A549 (cell line): ENCODE measurements around the gene CASP10. TPM values are rescaled to one million over a fixed set of nuclear protein-coding genes. Genes with fewer than 3 reads are reported as not detected.

Experiments
- ATAC-seq, 2 experiments: fragments of 200-7000 bp in 1 of 2; fragments of >200 bp in 1 of 2; cut with Nextera tagmentation in 1 of 2; cut with Tn5 transposase in 1 of 2; 3 replicates each; pipeline versions ENCODE4 v1.8.0 to v1.9.1; 2018 to 2020; ENCODE audit warnings: mild to moderate bottlenecking in 1 of 2, moderate library complexity in 1 of 2
- CTCF ChIA-PET: fragments of 300-600 bp; sonication (Branson Sonifier 250); formaldehyde crosslinking; extraction: SDS; loops from one replicate; lab custom pipeline; 2021; ENCODE audit warnings: antibody characterized with exemption, inconsistent platforms; lab: Yijun Ruan, JAX
- POLR2A ChIA-PET: fragments of 350-600 bp; formaldehyde crosslinking; extraction: SDS; loops from one replicate; lab custom pipeline; 2021; ENCODE audit warnings: antibody characterized with exemption, inconsistent platforms; lab: Yijun Ruan, JAX
- DNase-seq, 2 experiments: peaks; one replicate each; pipeline versions ENCODE4 v3.0.0 to v3.0.0-alpha.2; 2011 to 2016; ENCODE audit warnings: low read depth in 1 of 2, low spot score in 1 of 2
- FAIRE-seq: peaks from 2 replicates; lab custom pipeline; 2011; peaks lifted over from hg19 to GRCh38; lab: Jason Lieb, UNC
- H3K27ac ChIP-seq, 2 experiments: fragments of >200 bp; sonication (Bioruptor Twin); formaldehyde crosslinking; 3 replicates each; pipeline ENCODE4 v1.5.1; 2016 to 2017
- H3K4me1 ChIP-seq: fragments of >200 bp; sonication (Bioruptor Twin); formaldehyde crosslinking; 3 replicates; pipeline ENCODE4 v1.6.1; 2016
- H3K4me2 ChIP-seq: fragments of >200 bp; sonication (Bioruptor Twin); formaldehyde crosslinking; 3 replicates; pipeline ENCODE4 v1.6.1; 2016
- H3K4me3 ChIP-seq: fragments of >200 bp; sonication (Bioruptor Twin); formaldehyde crosslinking; 3 replicates; pipeline ENCODE4 v1.5.1; 2016
- H3K9me3 ChIP-seq: fragments of >200 bp; sonication (Bioruptor Twin); formaldehyde crosslinking; 3 replicates; pipeline ENCODE4 v1.6.1; 2016
- CBX2 ChIP-seq: fragments of 200-600 bp; sonication (generic); IDR thresholded peaks from 2 replicates; pipeline ENCODE4 v1.6.1; 2016; ENCODE audit warnings: low read depth, mild to moderate bottlenecking, borderline replicate concordance
- CEBPB ChIP-seq, 2 experiments: fragments of >200 bp in 1 of 2; sonication (Bioruptor Twin) in 1 of 2; formaldehyde crosslinking in 1 of 2; IDR thresholded peaks; 2 replicates each; pipeline ENCODE4 v1.6.1; 2012 to 2016
- EHF ChIP-seq: fragments of 250-450 bp; sonication (Bioruptor Pico); IDR thresholded peaks from 2 replicates; pipeline ENCODE4 v1.5.0; 2020; ENCODE audit warnings: mild to moderate bottlenecking
- EHMT2 ChIP-seq: fragments of 200-600 bp; sonication (generic); IDR thresholded peaks from 2 replicates; pipeline ENCODE4 v1.6.1; 2016; ENCODE audit warnings: antibody characterized with exemption, low read depth, mild to moderate bottlenecking, moderate library complexity
- FOXS1 ChIP-seq: fragments of 250-450 bp; sonication (Bioruptor Pico); IDR thresholded peaks from 2 replicates; pipeline ENCODE4 v1.5.0; 2020; ENCODE audit warnings: mild to moderate bottlenecking, moderate library complexity
- GATA3 ChIP-seq: IDR thresholded peaks from 2 replicates; pipeline ENCODE4 v1.6.1; 2012; ENCODE audit warnings: borderline replicate concordance
- HOXB13 ChIP-seq: fragments of 250-450 bp; sonication (Bioruptor Pico); IDR thresholded peaks from 2 replicates; pipeline ENCODE4 v1.5.0; 2020; ENCODE audit warnings: low read depth, mild to moderate bottlenecking, moderate library complexity
- JUN ChIP-seq, 2 experiments: fragments of >200 bp; sonication (Bioruptor Twin); formaldehyde crosslinking; IDR thresholded peaks; 2 replicates in 1 of 2; 3 replicates in 1 of 2; pipeline ENCODE4 v1.6.1; 2016 to 2017
- MAZ ChIP-seq: fragments of 150-350 bp; IDR thresholded peaks from 2 replicates; pipeline ENCODE4 v1.6.1; 2014; ENCODE audit warnings: antibody characterized with exemption, low read depth, low read length, borderline replicate concordance
- NR3C1 ChIP-seq: fragments of >200 bp; sonication (Bioruptor Twin); formaldehyde crosslinking; IDR thresholded peaks from 3 replicates; pipeline ENCODE4 v1.6.1; 2017
- POLR2AphosphoS2 ChIP-seq: conservative IDR thresholded peaks from 2 replicates; pipeline ENCODE4 v1.6.1; 2012; ENCODE audit warnings: low read length, improper control_type of control experiment, inconsistent platforms
- RAD21 ChIP-seq, 2 experiments: fragments of >200 bp in 1 of 2; sonication (Bioruptor Twin) in 1 of 2; formaldehyde crosslinking in 1 of 2; IDR thresholded peaks in 1 of 2; conservative IDR thresholded peaks in 1 of 2; 2 replicates in 1 of 2; 3 replicates in 1 of 2; pipeline ENCODE4 v1.6.1; 2012 to 2018; ENCODE audit warnings: inconsistent platforms in 1 of 2
- RARB ChIP-seq: fragments of 250-450 bp; sonication (Bioruptor Pico); IDR thresholded peaks from 2 replicates; pipeline ENCODE4 v1.8.0; 2021; ENCODE audit warnings: mild to moderate bottlenecking, moderate library complexity
- RCOR1 ChIP-seq: fragments of 150-350 bp; IDR thresholded peaks from 2 replicates; pipeline ENCODE4 v1.6.1; 2014; ENCODE audit warnings: antibody characterized with exemption, low read length, low read depth
- RFX5 ChIP-seq: fragments of 450-650 bp; IDR thresholded peaks from 2 replicates; pipeline ENCODE4 v1.7.1; 2014; ENCODE audit warnings: antibody characterized with exemption, mild to moderate bottlenecking, moderate library complexity
- SMC3 ChIP-seq: fragments of >200 bp; sonication (Bioruptor Twin); formaldehyde crosslinking; IDR thresholded peaks from 3 replicates; pipeline ENCODE4 v1.6.1; 2018; ENCODE audit warnings: inconsistent platforms
- TP53 ChIP-seq: fragments of 250-450 bp; sonication (Bioruptor Pico); IDR thresholded peaks from 2 replicates; pipeline ENCODE4 v1.5.0; 2021; ENCODE audit warnings: mild to moderate bottlenecking, moderate library complexity
- USF2 ChIP-seq: fragments of 450-650 bp; IDR thresholded peaks from 2 replicates; pipeline ENCODE4 v1.6.1; 2014; ENCODE audit warnings: antibody characterized with exemption
- ZC3H11A ChIP-seq: fragments of 450-650 bp; IDR thresholded peaks from 2 replicates; pipeline ENCODE4 v1.6.1; 2014; ENCODE audit warnings: antibody characterized with exemption, mild to moderate bottlenecking
- ZNF302 ChIP-seq: fragments of 250-450 bp; sonication (Bioruptor Pico); IDR thresholded peaks from 2 replicates; pipeline ENCODE4 v1.9.0; 2021; ENCODE audit warnings: inconsistent platforms, mild to moderate bottlenecking, moderate library complexity
- ZSCAN20 ChIP-seq: fragments of 250-450 bp; sonication (Bioruptor Pico); IDR thresholded peaks from 2 replicates; pipeline ENCODE4 v1.8.0; 2022; ENCODE audit warnings: mild to moderate bottlenecking, moderate library complexity
- WGBS: methylation state at CpG from one replicate; pipeline ENCODE4 v1.1.6; 2017; ENCODE audit errors: missing lambda C conversion rate; 5-methylcytosine and 5-hydroxymethylcytosine counted together
- polyA plus RNA-seq, 4 experiments: library from polyadenylated mRNA; depleted of rRNA in 3 of 4; stranded (reverse); fragments of >200 nt; fragmentation: RNase III in 1 of 4; extraction: RNeasy Plus Mini Kit Qiagen cat#74134 plus additional on column Dnase treatment in 1 of 4; gene quantifications; 2 replicates in 3 of 4; 3 replicates in 1 of 4; pipeline ENCODE4 v1.2.3, GENCODE V29; 2011 to 2017
- TF ChIP-seq, protein P1 (sequence below): IDR thresholded peaks from 2 replicates; pipeline ENCODE4 v1.6.1; 2012
- TF ChIP-seq, protein P2 (sequence below): IDR thresholded peaks from 2 replicates; pipeline ENCODE4 v1.6.1; 2012; ENCODE audit warnings: low read depth, borderline replicate concordance
- TF ChIP-seq, protein P3 (sequence below): fragments of 150-350 bp; IDR thresholded peaks from 2 replicates; pipeline ENCODE4 v1.6.1; 2014; ENCODE audit warnings: low read depth, mild to moderate bottlenecking, low read length
- TF ChIP-seq, protein P4 (sequence below): fragments of 200-600 bp; sonication (generic); IDR thresholded peaks from 2 replicates; pipeline ENCODE4 v1.6.1; 2016; ENCODE audit warnings: antibody characterized with exemption, mild to moderate bottlenecking, moderate library complexity
- TF ChIP-seq, protein P5 (sequence below): fragments of 250-450 bp; sonication (Bioruptor Pico); IDR thresholded peaks from 2 replicates; pipeline ENCODE4 v1.5.0; 2020; ENCODE audit warnings: low read depth, mild to moderate bottlenecking, moderate library complexity

The CASP10 gene
- polyA plus RNA-seq, 2 of the 4 experiments (the other 2 are of a cell fraction) = 3.0 to 6.5 TPM

DNA sequence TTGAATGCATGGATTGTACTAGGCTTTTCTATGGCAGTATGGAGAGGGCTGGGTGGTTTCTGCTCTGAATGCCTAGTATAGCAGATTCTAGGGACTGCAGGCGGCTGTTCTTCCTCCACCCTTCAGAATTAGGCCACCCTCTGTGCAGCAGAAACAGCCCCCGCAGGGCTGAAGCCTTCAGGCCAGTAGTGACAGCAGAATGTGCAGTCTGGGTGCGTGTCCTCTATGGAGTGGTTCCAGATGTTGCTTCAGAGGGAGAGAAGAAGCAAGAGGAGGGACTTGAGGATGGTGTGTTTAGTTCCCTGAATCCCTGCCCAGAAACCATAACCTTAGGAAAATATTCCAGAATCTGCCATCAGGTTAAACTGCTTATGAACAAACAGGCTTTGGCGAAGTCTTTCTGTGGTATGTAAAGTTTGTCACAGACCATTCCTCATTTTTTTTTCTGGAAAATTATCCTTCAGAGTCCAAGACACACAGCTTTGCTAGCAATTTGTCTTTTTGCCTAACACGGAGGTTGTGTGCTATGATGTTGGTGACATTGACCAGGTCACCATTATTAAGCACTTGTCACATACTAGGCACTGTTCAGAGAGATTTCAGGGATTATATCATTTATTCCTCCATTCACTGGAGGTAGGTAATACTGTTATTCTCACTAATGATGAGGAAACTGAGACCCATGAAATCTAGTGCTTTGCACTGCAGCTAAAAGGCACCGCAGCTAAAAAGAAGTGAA lies 21.1 kb downstream of the CASP10 start (continued):
- TF ChIP-seq, protein P1, sequence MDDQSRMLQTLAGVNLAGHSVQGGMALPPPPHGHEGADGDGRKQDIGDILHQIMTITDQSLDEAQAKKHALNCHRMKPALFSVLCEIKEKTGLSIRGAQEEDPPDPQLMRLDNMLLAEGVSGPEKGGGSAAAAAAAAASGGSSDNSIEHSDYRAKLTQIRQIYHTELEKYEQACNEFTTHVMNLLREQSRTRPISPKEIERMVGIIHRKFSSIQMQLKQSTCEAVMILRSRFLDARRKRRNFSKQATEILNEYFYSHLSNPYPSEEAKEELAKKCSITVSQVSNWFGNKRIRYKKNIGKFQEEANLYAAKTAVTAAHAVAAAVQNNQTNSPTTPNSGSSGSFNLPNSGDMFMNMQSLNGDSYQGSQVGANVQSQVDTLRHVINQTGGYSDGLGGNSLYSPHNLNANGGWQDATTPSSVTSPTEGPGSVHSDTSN = no peak
- no peak for TF ChIP-seq POLR2AphosphoS2
- no peak for TF ChIP-seq GATA3
- no peak for TF ChIP-seq USF2
- TF ChIP-seq RFX5 = no peak
- no peak for TF ChIP-seq RARB (CRISPR knock-in tag)
- TF ChIP-seq, all 56 proteins: peak for 0

DNA sequence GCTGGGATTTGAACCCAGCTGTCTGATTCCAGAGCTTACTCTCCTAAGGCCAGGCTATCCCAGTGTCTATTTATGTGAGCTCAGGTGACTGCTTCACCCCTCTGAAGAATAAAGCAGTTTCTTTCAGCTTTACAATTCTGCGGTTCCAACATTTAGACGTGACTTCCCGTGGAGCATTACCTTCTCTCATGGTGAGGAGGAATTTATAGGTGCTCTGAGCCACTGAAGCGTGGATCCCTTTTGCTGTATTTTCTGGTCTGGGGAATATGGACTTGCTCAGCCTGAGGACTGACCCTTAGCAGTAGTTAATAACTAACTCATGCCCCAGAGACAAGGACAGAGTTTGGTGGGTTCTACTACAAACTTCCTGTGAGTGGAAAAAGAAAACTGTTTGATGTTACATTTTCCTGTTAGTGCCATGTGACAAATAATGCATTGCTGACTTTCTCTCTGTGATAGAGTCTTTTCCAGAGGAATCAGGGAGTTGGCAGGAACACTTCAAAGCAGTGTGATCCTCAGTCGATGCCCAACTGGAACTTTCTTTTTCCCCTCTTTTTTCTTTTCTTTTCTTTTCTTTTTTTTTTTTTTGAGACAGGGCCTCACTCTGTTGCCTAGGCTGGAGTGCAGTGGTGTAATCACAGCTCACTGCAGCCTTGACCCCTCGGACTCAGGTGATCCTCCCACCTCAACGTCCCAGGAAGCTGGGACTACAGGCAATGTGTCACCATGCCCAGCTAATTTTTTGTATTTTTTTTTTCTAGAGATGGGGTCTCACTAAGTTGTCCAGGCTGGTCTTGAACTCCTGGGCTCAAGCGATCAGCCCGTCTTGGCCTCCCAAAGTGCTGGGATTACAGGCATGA lies 21.9 kb downstream of the CASP10 start:
- ChIA-PET POLR2A (no interaction called here), CTCF (interaction anchor here (0.6 kb wide), 1 partner anchor 12 kb away, joined by 3 read pairs; no protein-coding TSS in a partner anchor)
- 87% methylated on average over 9 of the region's 9 CpGs for WGBS
- DNase-seq (no peak), FAIRE-seq (no peak), ATAC-seq (no peak)
- Histone ChIP-seq H3K4me2 (no peak overlapping the region), H3K27ac (no peak overlapping the region), H3K9me3 (no peaks in the 10 kb centered on the region), H3K4me1 (no peaks in the 10 kb centered on the region), H3K4me3 (no peak overlapping the region)
- TF ChIP-seq POLR2AphosphoS2 (no peak), JUN (IDR thresholded peaks at IDR 0.05) (no peak), TP53 (CRISPR knock-in tag) (no peak), HOXB13 (CRISPR knock-in tag) (no peak), NR3C1 (no peak), FOXS1 (CRISPR knock-in tag) (no peak), RAD21 (conservative IDR thresholded peaks at IDR 0.05 in 1 of 2, IDR thresholded peaks at IDR 0.05 in 1 of 2) (no peak), SMC3 (no peak), ZSCAN20 (no peak), EHMT2 (no peak), EHF (CRISPR knock-in tag) (no peak)
- TF ChIP-seq, protein P2, sequence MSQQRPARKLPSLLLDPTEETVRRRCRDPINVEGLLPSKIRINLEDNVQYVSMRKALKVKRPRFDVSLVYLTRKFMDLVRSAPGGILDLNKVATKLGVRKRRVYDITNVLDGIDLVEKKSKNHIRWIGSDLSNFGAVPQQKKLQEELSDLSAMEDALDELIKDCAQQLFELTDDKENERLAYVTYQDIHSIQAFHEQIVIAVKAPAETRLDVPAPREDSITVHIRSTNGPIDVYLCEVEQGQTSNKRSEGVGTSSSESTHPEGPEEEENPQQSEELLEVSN = no peak
- TF ChIP-seq, protein P3, sequence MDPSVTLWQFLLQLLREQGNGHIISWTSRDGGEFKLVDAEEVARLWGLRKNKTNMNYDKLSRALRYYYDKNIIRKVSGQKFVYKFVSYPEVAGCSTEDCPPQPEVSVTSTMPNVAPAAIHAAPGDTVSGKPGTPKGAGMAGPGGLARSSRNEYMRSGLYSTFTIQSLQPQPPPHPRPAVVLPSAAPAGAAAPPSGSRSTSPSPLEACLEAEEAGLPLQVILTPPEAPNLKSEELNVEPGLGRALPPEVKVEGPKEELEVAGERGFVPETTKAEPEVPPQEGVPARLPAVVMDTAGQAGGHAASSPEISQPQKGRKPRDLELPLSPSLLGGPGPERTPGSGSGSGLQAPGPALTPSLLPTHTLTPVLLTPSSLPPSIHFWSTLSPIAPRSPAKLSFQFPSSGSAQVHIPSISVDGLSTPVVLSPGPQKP = no peak

DNA sequence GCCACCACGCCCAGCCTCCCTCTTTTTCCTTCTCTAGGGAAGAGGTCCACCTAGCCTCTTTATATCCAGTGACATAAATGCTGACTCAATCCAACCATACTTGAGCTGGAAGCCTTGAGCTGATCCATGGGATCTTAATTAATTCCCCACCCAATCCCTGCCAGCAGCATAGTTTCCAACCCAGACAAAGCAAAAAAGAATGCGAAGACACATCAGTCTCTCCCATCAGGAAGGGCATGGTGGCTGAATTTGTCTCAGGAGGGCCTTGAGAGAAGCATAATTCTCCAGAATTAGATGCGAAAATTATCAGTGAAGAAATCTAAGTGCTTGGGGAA lies 22.5 kb downstream of the CASP10 start:
- POLR2A ChIA-PET = no interaction called here
- Histone ChIP-seq H3K4me1 (no peaks in the 10 kb centered on the region), H3K4me3 (no peak overlapping the region), H3K27ac (no peak overlapping the region), H3K9me3 (no peaks in the 10 kb centered on the region), H3K4me2 (no peak overlapping the region)
- ATAC-seq (no peak), DNase-seq (no peak), FAIRE-seq (no peak)
- 86% methylated on average over 3 of the region's 3 CpGs for WGBS
- CTCF ChIA-PET = no interaction called here
- TF ChIP-seq, protein P4, sequence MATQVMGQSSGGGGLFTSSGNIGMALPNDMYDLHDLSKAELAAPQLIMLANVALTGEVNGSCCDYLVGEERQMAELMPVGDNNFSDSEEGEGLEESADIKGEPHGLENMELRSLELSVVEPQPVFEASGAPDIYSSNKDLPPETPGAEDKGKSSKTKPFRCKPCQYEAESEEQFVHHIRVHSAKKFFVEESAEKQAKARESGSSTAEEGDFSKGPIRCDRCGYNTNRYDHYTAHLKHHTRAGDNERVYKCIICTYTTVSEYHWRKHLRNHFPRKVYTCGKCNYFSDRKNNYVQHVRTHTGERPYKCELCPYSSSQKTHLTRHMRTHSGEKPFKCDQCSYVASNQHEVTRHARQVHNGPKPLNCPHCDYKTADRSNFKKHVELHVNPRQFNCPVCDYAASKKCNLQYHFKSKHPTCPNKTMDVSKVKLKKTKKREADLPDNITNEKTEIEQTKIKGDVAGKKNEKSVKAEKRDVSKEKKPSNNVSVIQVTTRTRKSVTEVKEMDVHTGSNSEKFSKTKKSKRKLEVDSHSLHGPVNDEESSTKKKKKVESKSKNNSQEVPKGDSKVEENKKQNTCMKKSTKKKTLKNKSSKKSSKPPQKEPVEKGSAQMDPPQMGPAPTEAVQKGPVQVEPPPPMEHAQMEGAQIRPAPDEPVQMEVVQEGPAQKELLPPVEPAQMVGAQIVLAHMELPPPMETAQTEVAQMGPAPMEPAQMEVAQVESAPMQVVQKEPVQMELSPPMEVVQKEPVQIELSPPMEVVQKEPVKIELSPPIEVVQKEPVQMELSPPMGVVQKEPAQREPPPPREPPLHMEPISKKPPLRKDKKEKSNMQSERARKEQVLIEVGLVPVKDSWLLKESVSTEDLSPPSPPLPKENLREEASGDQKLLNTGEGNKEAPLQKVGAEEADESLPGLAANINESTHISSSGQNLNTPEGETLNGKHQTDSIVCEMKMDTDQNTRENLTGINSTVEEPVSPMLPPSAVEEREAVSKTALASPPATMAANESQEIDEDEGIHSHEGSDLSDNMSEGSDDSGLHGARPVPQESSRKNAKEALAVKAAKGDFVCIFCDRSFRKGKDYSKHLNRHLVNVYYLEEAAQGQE = no peak
- TF ChIP-seq NR3C1 = no peak
- TF ChIP-seq GATA3 = no peak
- TF ChIP-seq ZC3H11A = no peak
- TF ChIP-seq, protein P5, sequence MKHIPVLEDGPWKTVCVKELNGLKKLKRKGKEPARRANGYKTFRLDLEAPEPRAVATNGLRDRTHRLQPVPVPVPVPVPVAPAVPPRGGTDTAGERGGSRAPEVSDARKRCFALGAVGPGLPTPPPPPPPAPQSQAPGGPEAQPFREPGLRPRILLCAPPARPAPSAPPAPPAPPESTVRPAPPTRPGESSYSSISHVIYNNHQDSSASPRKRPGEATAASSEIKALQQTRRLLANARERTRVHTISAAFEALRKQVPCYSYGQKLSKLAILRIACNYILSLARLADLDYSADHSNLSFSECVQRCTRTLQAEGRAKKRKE (CRISPR knock-in tag) = no peak
- no peak for TF ChIP-seq RAD21 (conservative IDR thresholded peaks at IDR 0.05 in 1 of 2, IDR thresholded peaks at IDR 0.05 in 1 of 2)
- no peak for TF ChIP-seq CBX2
- no peak for TF ChIP-seq ZNF302 (CRISPR knock-in tag)
- no peak for TF ChIP-seq RCOR1
- TF ChIP-seq MAZ = no peak
- TF ChIP-seq CEBPB (IDR thresholded peaks at IDR 0.05) = no peak
